SK-N-MC (cell line): ENCODE results near the gene CIAO1.

ENCODE experiments used
- EZH2 ChIP-seq: fragments of 200-600 bp; sonication (generic); IDR thresholded peaks from one replicate; pipeline ENCODE4 v1.6.1; 2017; ENCODE audit warnings: antibody characterized with exemption
- POLR2AphosphoS5 ChIP-seq: IDR thresholded peaks from 2 replicates; pipeline ENCODE4 v1.6.1; 2012; ENCODE audit warnings: mild to moderate bottlenecking, low read depth, low read length, borderline replicate concordance

GRCh38 chr2:96306370-96306769 is 40.3 kb downstream of the CIAO1 start:
- TF ChIP-seq POLR2AphosphoS5 (no peak), EZH2 (no peak)
